Measurements from ENCODE around the gene UBFD1. TPM values are rescaled to one million over a fixed set of nuclear protein-coding genes. Genes with fewer than 3 reads are reported as not detected.

UBFD1 gene
- total RNA-seq, 1 experiment from 2014 or later, result 78.6 TPM

DNA sequence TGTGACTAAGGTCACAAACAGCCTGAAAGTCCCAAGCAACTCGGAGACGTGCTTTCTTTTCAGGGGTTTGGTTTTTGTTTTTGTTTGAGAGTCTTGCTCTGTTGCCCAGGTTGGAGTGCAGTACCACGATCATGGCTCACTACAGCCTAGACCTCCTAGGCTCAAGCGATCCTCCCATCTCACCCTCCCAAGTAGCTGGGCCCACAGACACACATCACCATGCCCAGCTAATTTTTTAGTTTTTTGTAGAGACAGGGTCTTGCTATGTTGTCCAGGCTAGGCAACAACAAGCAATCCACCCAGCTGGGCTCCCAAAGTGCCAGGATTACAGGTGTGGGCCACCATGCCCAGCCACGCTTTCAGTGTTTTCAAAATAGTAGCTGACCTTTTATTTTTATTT lies 27.5 kb upstream of the UBFD1 start:
- H3K4me1 ChIP-seq, result no peaks in the 10 kb centered on the region
- no peak overlapping the region for H3K4me3 ChIP-seq (ENCODE audit: low read depth, low read length)
- ChIA-PET POLR2A (no interaction called here), CTCF (no interaction called here)
- no peak for TF ChIP-seq CTCF (IDR thresholded peaks at IDR 0.05; ENCODE audit: insufficient read depth in 1 of 2, low read depth in 1 of 2, low read length in 1 of 2, severe bottlenecking in 1 of 2, unreplicated experiment in 1 of 2)
- intact Hi-C loops (cut with micrococcal nuclease; ENCODE audit: unreplicated experiment), result no loop called here
- H3K36me3 ChIP-seq (ENCODE audit: control insufficient read depth, insufficient read depth, low read length), result no peaks in the 10 kb centered on the region; the same call in none of the 2 replicates
- DNase-seq, result no peak
- Mint-ChIP-seq H3K9me3 (ENCODE audit: unreplicated experiment) (no peaks in the 10 kb centered on the region), H3K4me1 (ENCODE audit: low read depth, unreplicated experiment) (no peaks in the 10 kb centered on the region), H3K27ac (ENCODE audit: unreplicated experiment) (no peak overlapping the region), H3K36me3 (ENCODE audit: insufficient read depth, unreplicated experiment) (peaks cover 19% of the 10 kb centered on the region), H3K27me3 (ENCODE audit: insufficient read depth, unreplicated experiment) (no peaks in the 10 kb centered on the region), H3K4me3 (ENCODE audit: unreplicated experiment) (no peak overlapping the region)
- no peaks in the 10 kb centered on the region for H3K9me3 ChIP-seq
- BruUV-seq (replicated peaks), result no TSS peak
- no peaks in the 10 kb centered on the region for H3K27me3 ChIP-seq (replicated peaks; ENCODE audit: control insufficient read depth, insufficient read depth, low read length)

- no peaks in the 10 kb centered on the region for H3K27me3 ChIP-seq (replicated peaks; ENCODE audit: control insufficient read depth, insufficient read depth, low read length)
- intact Hi-C loops (cut with micrococcal nuclease; ENCODE audit: unreplicated experiment), result no loop called here
- no peaks in the 10 kb centered on the region; the same call in 1 of the 2 replicates for H3K36me3 ChIP-seq (ENCODE audit: control insufficient read depth, insufficient read depth, low read length)
- CTCF ChIA-PET, result no interaction called here
- H3K4me1 ChIP-seq, result no peaks in the 10 kb centered on the region
- POLR2A ChIA-PET, result no interaction called here
- H3K9me3 ChIP-seq, result no peaks in the 10 kb centered on the region
- no peaks in the 10 kb centered on the region for H3K9me3 Mint-ChIP-seq (ENCODE audit: unreplicated experiment)
- H3K27ac Mint-ChIP-seq (ENCODE audit: unreplicated experiment), result no peak overlapping the region
- no peak for DNase-seq
- H3K4me3 ChIP-seq (ENCODE audit: low read depth, low read length), result no peak overlapping the region
- no peak for TF ChIP-seq CTCF (IDR thresholded peaks at IDR 0.05; ENCODE audit: insufficient read depth in 1 of 2, low read depth in 1 of 2, low read length in 1 of 2, severe bottlenecking in 1 of 2, unreplicated experiment in 1 of 2)
- H3K36me3 Mint-ChIP-seq (ENCODE audit: insufficient read depth, unreplicated experiment), result peaks cover 12% of the 10 kb centered on the region
- BruUV-seq (replicated peaks), result no TSS peak
- H3K4me3 Mint-ChIP-seq (ENCODE audit: unreplicated experiment), result no peak overlapping the region
- no peaks in the 10 kb centered on the region for H3K4me1 Mint-ChIP-seq (ENCODE audit: low read depth, unreplicated experiment)
- no peaks in the 10 kb centered on the region for H3K27me3 Mint-ChIP-seq (ENCODE audit: insufficient read depth, unreplicated experiment)
These were observed 25.1 kb upstream of the UBFD1 start for GRCh38 chr16:23532448-23532847.

GRCh38 chr16:23534868-23535860 lies 22.4 kb upstream of the UBFD1 start:
- Histone ChIP-seq H3K36me3 (ENCODE audit: control insufficient read depth, insufficient read depth, low read length) (no peaks in the 10 kb centered on the region; the same call in 1 of the 2 replicates), H3K9me3 (no peaks in the 10 kb centered on the region), H3K27me3 (replicated peaks; ENCODE audit: control insufficient read depth, insufficient read depth, low read length) (no peaks in the 10 kb centered on the region), H3K4me3 (ENCODE audit: low read depth, low read length) (no peak overlapping the region), H3K4me1 (no peaks in the 10 kb centered on the region)
- Mint-ChIP-seq H3K9me3 (ENCODE audit: unreplicated experiment) (no peaks in the 10 kb centered on the region), H3K4me1 (ENCODE audit: low read depth, unreplicated experiment) (no peaks in the 10 kb centered on the region), H3K27me3 (ENCODE audit: insufficient read depth, unreplicated experiment) (no peaks in the 10 kb centered on the region), H3K27ac (ENCODE audit: unreplicated experiment) (no peak overlapping the region), H3K4me3 (ENCODE audit: unreplicated experiment) (no peak overlapping the region), H3K36me3 (ENCODE audit: insufficient read depth, unreplicated experiment) (peaks cover 18% of the 10 kb centered on the region)
- DNase-seq, result no peak
- CTCF ChIA-PET, result no interaction called here
- POLR2A ChIA-PET, result no interaction called here
- intact Hi-C loops (cut with micrococcal nuclease; ENCODE audit: unreplicated experiment), result no loop called here
- BruUV-seq (replicated peaks), result no TSS peak
- no peak for TF ChIP-seq CTCF (IDR thresholded peaks at IDR 0.05; ENCODE audit: insufficient read depth in 1 of 2, low read depth in 1 of 2, low read length in 1 of 2, severe bottlenecking in 1 of 2, unreplicated experiment in 1 of 2)
